Mammary epithelial cell (primary cell): ENCODE results near the gene RYR1.

ENCODE experiments used
- CTCF ChIP-seq, 2 donors: IDR thresholded peaks in 1 of 2; conservative IDR thresholded peaks in 1 of 2; 2 replicates each; pipeline ENCODE4 v1.5.1; 2011 to 2012; ENCODE audit warnings: inconsistent platforms in 2 of 2, low read length in 2 of 2, mild to moderate bottlenecking in 2 of 2, control low read depth in 1 of 2, low read depth in 1 of 2; ENCODE audit not compliant: insufficient read depth in 1 of 2; ENCODE audit errors: extremely low read depth in 1 of 2
- EZH2 ChIP-seq: IDR thresholded peaks from 2 replicates; pipeline ENCODE4 v1.6.1; 2012; ENCODE audit warnings: low read length, inconsistent platforms, borderline replicate concordance

- TF ChIP-seq CTCF (conservative IDR thresholded peaks at IDR 0.05 in 1 of 2, IDR thresholded peaks at IDR 0.05 in 1 of 2; ENCODE audit: extremely low read depth in 1 of 2, insufficient read depth in 1 of 2, low read depth in 1 of 2, low read length in 2 of 2) (no peak), EZH2 (no peak)
Measured at GRCh38 chr19:38544569-38545315, 111.3 kb downstream of the RYR1 start.
